AG04450 (cell line): ENCODE data around the gene HBEGF. TPM values are rescaled to one million over a fixed set of nuclear protein-coding genes. Genes with fewer than 3 reads are reported as not detected.

Source experiments
- CTCF ChIA-PET: fragments of 300-600, 350-600 bp; formaldehyde crosslinking; extraction: SDS; loops from one replicate; lab custom pipeline; 2022; ENCODE audit warnings: antibody characterized with exemption, inconsistent platforms; lab: Charles Lee
- POLR2A ChIA-PET: fragments of 350-600 bp; formaldehyde crosslinking; extraction: SDS; loops from one replicate; lab custom pipeline; 2021; ENCODE audit warnings: antibody characterized with exemption, inconsistent platforms; lab: Yijun Ruan, JAX
- DNase-seq: peaks from one replicate; pipeline ENCODE4 v3.0.0-alpha.2; 2011; ENCODE audit warnings: low read depth, low spot score
- H3K27ac ChIP-seq: one replicate; pipeline ENCODE4 v1.5.1; 2012; ENCODE audit warnings: low read depth, low read length, control low read depth
- H3K27me3 ChIP-seq: one replicate; pipeline ENCODE4 v1.6.0; 2012; ENCODE audit warnings: low read length; ENCODE audit not compliant: control insufficient read depth, insufficient read depth
- H3K4me3 ChIP-seq: 2 replicates; pipeline ENCODE4 v1.5.1; 2011; ENCODE audit warnings: mild to moderate bottlenecking, low read depth, low read length, control low read depth
- H3K9me3 ChIP-seq: 2 replicates; pipeline ENCODE4 v1.5.1; 2012; ENCODE audit warnings: low read length; ENCODE audit not compliant: control insufficient read depth, insufficient read depth
- CTCF ChIP-seq: IDR thresholded peaks from 2 replicates; pipeline ENCODE4 v1.5.1; 2011; ENCODE audit warnings: low read depth, low read length, control low read depth, inconsistent platforms
- polyA plus RNA-seq: library from polyadenylated mRNA; depleted of rRNA; stranded (reverse); fragments of >200 nt; gene quantifications from 2 replicates; pipeline ENCODE4 v1.2.3, GENCODE V29; 2011

Gene HBEGF
- polyA plus RNA-seq, 1 experiment: 7.0 TPM

- no peak for TF ChIP-seq CTCF
- DNase-seq: no peak
- H3K27ac ChIP-seq: no peak overlapping the region
- ChIA-PET POLR2A (interaction anchor here (1.5 kb wide), 1 partner anchor 39 kb away, joined by 3 read pairs; no protein-coding TSS in a partner anchor), CTCF (interaction anchor here (1.4 to 18.1 kb wide), 3 partner anchors 10 to 97 kb away, joined by 4 to 806 read pairs (median 9); no protein-coding TSS in a partner anchor)
- H3K9me3 ChIP-seq: no peaks in the 10 kb centered on the region
- no peak overlapping the region for H3K4me3 ChIP-seq
- H3K27me3 ChIP-seq: no peaks in the 10 kb centered on the region
These were observed 4.8 kb downstream of the HBEGF start for GRCh38 chr5:140341591-140341990.

- no peaks in the 10 kb centered on the region for H3K9me3 ChIP-seq
- no peak for DNase-seq
- ChIA-PET POLR2A (interaction anchor here (0.5 to 1.5 kb wide), 2 partner anchors 38 to 45 kb away, joined by 3 read pairs; no protein-coding TSS in a partner anchor), CTCF (interaction anchor here (1.4 to 18.1 kb wide), 3 partner anchors 11 to 96 kb away, joined by 4 to 806 read pairs (median 9); no protein-coding TSS in a partner anchor)
- no peaks in the 10 kb centered on the region for H3K27me3 ChIP-seq
- no peak overlapping the region for H3K27ac ChIP-seq
- no peak for TF ChIP-seq CTCF
- no peak overlapping the region for H3K4me3 ChIP-seq
These were observed 5.7 kb downstream of the HBEGF start for GRCh38 chr5:140340605-140341121.

- Histone ChIP-seq H3K27ac (no peak overlapping the region), H3K4me3 (no peak overlapping the region), H3K27me3 (no peaks in the 10 kb centered on the region), H3K9me3 (no peaks in the 10 kb centered on the region)
- ChIA-PET POLR2A (no interaction called here), CTCF (interaction anchor here (18.1 kb wide), 1 partner anchor 95 kb away, joined by 806 read pairs; no protein-coding TSS in a partner anchor)
- no peak for DNase-seq
- no peak for TF ChIP-seq CTCF
These were observed 6.8 kb downstream of the HBEGF start for GRCh38 chr5:140339636-140340035.

- Histone ChIP-seq H3K27ac (no peak overlapping the region), H3K9me3 (no peaks in the 10 kb centered on the region), H3K4me3 (no peak overlapping the region), H3K27me3 (no peaks in the 10 kb centered on the region)
- ChIA-PET POLR2A (no interaction called here), CTCF (interaction anchor here (2.6 to 18.1 kb wide), 4 partner anchors 13 to 99 kb away, joined by 9 to 806 read pairs (median 26); no protein-coding TSS in a partner anchor)
- no peak for DNase-seq
- TF ChIP-seq CTCF: no peak
These were observed 7.5 kb downstream of the HBEGF start for GRCh38 chr5:140338908-140339307.

- H3K4me3 ChIP-seq: no peak overlapping the region
- no peak overlapping the region for H3K27ac ChIP-seq
- H3K9me3 ChIP-seq: no peaks in the 10 kb centered on the region
- no peak for DNase-seq
- POLR2A ChIA-PET: interaction anchor here (0.6 kb wide), 1 partner anchor 8 kb away, joined by 3 read pairs; the partner anchor contains the start of gene HBEGF
- CTCF ChIA-PET: interaction anchor here (2.6 to 4.4 kb wide), 4 partner anchors 8 to 98 kb away, joined by 9 to 34 read pairs (median 15); partner anchors contain the start of gene HBEGF
- no peak for TF ChIP-seq CTCF
- H3K27me3 ChIP-seq: no peaks in the 10 kb centered on the region
These were observed 8.1 kb downstream of the HBEGF start for GRCh38 chr5:140338336-140338735.
